ENCODE measurements around the gene PRMT2.
"Not testable (repeated sequence)": the region's sequence is repeated elsewhere in the genome, so short reads cannot be mapped to it uniquely, and the experiment has no call there.

The PRMT2 gene

GRCh38 chr21:46646541-46647154, 11.2 kb downstream of the PRMT2 start:
- no peak for DNase-seq

DNA sequence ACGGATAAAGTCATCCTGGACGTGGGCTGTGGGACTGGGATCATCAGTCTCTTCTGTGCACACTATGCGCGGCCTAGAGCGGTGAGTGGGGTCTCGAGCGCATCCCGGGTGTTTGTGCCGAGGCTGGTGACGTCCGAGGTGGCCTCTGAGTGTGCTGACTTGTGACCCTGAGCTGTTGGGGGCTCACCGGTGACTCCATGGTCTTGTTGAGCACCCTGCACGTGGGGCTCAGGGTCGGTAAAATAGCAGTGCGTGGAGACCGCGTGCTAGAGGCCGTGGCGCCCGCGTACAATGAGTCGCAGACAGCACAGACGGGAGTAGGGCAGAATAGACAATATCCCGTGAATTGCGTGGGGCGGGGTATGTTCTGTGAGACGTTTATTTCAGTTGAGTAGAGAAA, 13.1 kb downstream of the PRMT2 start:
- DNase-seq = no peak

DNA sequence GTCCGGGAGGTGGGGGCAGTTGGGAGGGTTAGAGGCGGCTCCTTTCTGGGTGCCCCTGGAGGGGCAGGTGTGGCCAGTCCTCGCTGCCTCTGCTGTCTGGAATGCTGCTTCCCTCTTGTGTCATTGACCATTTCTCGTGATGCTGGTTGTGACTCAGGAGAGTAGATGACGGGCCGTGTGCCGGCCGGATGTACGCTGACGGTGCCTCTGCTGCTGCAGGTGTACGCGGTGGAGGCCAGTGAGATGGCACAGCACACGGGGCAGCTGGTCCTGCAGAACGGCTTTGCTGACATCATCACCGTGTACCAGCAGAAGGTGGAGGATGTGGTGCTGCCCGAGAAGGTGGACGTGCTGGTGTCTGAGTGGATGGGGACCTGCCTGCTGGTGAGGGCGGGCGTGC, 13.9 kb downstream of the PRMT2 start:
- DNase-seq = no peak

- DNase-seq = no peak
These were observed 15.1 kb downstream of the PRMT2 start for GRCh38 chr21:46650476-46651098.

GRCh38 chr21:46651121-46651520, 15.6 kb downstream of the PRMT2 start:
- DNase-seq = no peak

DNA sequence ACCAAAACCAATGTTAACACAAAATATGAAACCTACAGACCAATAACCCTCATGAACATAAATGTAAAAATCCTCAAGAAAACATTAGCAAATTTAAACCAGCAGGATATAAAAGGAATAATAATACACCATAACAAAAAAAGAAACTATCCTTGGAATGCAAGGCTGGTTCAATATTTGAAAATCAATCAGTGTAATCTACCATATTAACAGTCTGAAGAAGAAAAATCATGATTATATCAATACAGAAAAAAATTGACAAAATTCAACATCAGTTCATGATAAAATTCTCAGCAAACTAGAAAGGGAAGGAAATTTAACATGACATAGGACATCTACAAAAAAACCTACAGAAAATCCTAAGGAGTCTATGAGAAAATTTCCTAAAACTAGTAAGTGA, 19.8 kb downstream of the PRMT2 start:
- DNase-seq = no peak

GRCh38 chr21:46656820-46657219, 21.3 kb downstream of the PRMT2 start:
- DNase-seq = no peak

DNA sequence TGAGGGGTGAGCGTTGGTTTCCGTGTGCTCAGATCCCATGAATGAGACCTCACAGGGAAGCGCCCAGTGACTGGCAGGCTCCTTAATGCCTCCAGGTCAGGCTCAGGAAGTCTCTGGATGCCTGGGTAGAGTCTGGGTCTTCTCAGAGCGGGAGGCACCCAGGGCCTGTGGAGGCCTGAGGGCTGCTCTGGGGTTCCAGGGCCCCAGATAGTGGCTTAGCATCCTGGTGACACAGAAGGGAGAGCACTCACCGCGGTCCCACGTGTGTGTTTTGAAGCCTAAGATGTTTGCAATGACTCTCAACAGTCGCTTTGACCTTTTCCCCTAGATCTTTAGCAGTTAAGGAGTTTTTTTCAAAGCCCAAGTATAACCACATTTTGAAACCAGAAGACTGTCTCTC, 25.0 kb downstream of the PRMT2 start:
- no peak for DNase-seq

DNA sequence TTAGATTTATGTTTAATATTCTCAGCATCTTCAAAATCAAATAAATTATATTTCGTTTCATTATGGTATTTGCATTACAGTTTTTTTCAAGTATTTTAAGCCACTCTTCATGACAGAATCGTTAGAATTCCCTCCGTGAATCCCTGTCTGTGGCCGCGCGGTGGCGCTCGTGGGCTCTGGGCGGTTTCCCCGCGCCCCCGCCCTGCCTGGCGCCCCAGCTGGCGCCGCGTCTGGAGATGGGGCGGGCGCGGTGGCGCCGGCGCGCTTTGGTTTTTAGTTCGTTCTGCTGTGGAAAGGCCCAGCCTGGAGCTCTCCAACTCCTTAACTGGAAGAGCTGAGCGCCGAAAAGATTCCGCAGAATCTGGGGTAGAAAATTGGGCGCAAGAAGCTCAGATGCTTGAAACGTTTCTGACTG, 25.7 kb downstream of the PRMT2 start:
- no peak for DNase-seq

GRCh38 chr21:46661642-46662366, 26.3 kb downstream of the PRMT2 start:
- DNase-seq = no peak

- no peak for DNase-seq
These were observed 26.8 kb downstream of the PRMT2 start for GRCh38 chr21:46662367-46662654.

GRCh38 chr21:46662765-46663500, 27.5 kb downstream of the PRMT2 start:
- no peak for DNase-seq

DNA sequence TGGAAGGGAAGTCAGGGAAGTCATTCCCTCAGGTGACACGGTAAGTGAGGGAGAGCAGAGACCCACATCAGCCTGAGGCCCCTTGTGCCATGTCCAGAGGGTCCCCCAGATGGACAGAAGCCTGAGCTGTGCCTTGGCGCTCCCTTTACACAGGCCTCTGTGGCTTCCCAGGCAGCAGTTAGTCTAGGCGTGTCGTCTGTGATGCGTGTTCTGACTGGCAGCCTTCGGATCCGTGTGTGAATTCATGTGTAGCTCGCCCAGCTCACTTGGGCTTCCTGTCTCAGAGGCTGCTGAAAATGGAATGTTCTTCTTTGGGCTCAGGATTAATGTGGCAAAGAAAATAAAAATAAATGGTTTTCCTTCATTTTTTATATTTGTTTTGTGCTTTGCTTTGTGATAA, 28.3 kb downstream of the PRMT2 start:
- no peak for DNase-seq

DNA sequence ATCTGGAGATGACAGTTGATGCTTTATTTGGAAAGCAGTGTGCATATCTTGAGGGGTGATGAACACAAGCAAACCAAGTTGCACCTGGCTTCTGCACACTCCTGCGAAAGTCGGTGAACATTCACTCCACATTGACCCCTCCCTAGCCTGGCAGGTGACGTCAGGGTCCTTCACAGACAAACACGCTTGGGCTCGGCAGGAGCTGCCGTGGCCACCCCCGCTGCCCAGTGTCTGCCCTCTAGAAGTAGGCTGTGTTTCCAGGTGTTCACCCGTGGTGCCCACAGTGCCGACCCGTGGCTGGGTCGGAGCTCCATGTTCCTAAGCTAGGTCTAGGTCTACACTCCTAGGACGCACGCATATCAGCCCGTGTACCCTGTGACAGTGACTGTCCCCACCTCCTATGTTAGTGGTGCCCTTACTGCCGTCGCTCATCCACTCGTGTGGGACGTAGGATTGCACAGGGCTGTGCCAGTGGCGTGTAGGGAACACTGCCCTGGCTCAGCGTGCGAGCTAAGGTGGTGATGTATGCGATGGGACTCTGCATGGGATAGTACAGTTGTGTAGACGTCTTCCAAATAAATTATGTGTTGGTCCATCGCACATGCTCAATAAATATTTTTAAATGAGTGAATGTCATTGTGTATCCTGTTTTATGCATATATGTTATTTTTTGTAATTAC, 29.0 kb downstream of the PRMT2 start:
- no peak for DNase-seq

DNA sequence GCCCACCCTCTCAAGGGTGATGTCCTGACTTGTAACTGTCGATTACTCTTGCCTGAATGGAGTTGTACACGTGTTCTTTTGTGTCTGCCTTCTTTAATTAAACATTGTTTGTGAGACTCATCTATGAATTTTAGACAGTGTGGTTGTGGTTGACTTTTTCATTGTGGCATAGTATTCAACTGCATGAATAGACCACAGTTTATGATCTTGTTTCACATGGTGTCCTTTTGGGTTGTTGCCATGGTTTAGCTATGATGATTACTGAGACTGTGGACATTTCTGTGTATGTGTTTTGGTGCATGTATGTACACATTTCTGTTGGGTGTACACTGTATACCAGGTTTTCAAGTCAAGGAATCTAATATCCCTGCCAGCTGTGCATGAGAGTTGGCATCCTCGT, 30.1 kb downstream of the PRMT2 start:
- DNase-seq = no peak

GRCh38 chr21:46666941-46667740, 31.7 kb downstream of the PRMT2 start:
- DNase-seq = no peak

DNA sequence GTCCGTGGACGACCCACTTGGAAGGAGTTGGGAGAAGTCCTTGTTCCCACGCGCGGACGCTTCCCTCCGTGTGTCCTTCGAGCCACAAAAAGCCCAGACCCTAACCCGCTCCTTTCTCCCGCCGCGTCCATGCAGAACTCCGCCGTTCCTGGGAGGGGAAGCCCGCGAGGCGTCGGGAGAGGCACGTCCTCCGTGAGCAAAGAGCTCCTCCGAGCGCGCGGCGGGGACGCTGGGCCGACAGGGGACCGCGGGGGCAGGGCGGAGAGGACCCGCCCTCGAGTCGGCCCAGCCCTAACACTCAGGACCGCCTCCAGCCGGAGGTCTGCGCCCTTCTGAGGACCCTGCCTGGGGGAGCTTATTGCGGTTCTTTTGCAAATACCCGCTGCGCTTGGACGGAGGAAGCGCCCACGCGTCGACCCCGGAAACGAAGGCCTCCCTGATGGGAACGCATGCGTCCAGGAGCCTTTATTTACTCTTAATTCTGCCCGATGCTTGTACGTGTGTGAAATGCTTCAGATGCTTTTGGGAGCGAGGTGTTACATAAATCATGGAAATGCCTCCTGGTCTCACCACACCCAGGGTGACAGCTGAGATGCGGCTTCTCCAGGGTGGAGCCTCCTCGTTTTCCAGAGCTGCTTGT, 32.4 kb downstream of the PRMT2 start:
- DNase-seq = no peak

DNA sequence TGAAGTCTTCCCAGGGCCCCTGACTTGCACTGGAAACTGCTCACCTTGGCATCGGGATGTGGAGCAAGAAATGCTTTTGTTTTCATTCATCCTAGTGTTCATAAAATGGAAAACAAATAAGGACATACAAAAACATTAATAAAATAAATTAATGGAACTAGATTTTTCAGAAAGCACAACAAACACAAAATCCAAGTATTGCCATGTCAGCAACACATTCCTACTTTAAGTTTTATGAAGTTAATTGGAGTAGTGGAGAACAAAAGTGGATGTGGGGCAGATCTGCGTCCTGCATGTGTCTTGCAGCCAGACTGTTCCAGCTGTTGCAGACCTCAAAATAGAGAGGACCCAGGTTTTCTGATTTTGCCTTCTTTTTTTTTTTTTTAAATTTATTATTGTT, 32.9 kb downstream of the PRMT2 start:
- DNase-seq = no peak

DNA sequence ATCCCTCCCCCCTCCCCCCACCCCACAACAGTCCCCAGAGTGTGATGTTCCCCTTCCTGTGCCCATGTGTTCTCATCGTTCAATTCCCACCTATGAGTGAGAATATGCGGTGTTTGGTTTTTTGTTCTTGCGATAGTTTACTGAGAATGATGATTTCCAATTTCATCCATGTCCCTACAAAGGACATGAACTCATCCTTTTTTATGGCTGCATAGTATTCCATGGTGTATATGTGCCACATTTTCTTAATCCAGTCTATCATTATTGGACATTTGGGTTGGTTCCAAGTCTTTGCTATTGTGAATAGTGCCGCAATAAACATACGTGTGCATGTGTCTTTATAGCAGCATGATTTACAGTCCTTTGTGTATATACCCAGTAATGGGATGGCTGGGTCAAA, 33.4 kb downstream of the PRMT2 start:
- DNase-seq = not testable (repeated sequence)

- DNase-seq = no peak
These were observed 39.0 kb downstream of the PRMT2 start for GRCh38 chr21:46674430-46675007.

DNA sequence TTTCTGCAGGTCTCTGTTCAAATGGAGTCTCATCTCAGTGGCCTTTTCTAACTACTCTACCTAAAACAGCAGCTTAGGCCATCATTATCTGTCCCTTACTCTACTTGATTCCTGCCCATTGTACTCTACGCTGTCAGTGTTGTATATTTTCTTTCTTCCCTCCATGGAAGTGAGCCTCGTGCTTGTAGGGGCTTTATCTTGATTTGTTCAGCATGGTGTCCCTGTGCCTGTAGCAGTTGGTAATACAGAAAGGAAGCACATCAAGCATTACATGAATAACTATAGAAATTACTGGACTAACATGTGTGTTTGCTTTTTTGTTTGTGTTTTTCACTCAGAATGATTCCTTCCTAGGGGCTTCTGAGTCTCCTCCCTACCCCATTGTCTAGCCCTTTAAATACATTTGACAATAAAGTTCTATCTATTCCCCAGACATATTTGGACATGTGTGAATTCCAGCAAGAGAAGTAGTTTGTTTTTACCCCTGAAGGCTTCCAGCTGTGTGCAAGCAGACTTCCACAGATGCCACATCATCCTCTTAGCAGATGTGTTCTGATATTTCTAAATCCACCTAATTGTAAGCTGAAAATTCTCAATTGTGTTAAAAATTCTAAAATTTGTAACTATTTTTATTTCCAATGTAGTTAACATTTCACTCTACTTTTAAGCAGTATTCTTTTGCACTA, 40.3 kb downstream of the PRMT2 start:
- DNase-seq = no peak

Data from activated T-cell treated with anti-CD3 and anti-CD28 coated beads for 4 hours (primary cell).